Neutrophil (primary cell): Measurements from ENCODE around the gene MIOS.

Experiments used
- H3K27ac ChIP-seq: fragments of 200-600 bp; sonication (generic); 2 replicates; pipeline ENCODE4 v1.5.1; 2016; ENCODE audit warnings: mild to moderate bottlenecking, moderate library complexity
- H3K27me3 ChIP-seq: fragments of 200-600 bp; sonication (generic); 2 replicates; pipeline ENCODE4 v1.6.0; 2016; ENCODE audit warnings: mild to moderate bottlenecking
- H3K36me3 ChIP-seq: fragments of 200-600 bp; sonication (generic); 2 replicates; pipeline ENCODE4 v1.5.1; 2017
- H3K4me1 ChIP-seq, 2 experiments: fragments of 200-600 bp in 1 of 2; sonication (generic) in 1 of 2; 1 replicate in 1 of 2; 2 replicates in 1 of 2; pipeline versions ENCODE4 v1.5.1 to v1.6.1; 2013 to 2016; ENCODE audit warnings: low read depth in 1 of 2, low read length in 1 of 2, mild to moderate bottlenecking in 1 of 2, moderate library complexity in 1 of 2; ENCODE audit not compliant: control insufficient read depth in 1 of 2, insufficient read depth in 1 of 2
- H3K4me3 ChIP-seq, 2 experiments: fragments of 200-600 bp in 1 of 2; sonication (generic) in 1 of 2; 1 replicate in 1 of 2; 2 replicates in 1 of 2; pipeline ENCODE4 v1.5.1; 2013 to 2016; ENCODE audit warnings: low read depth in 1 of 2, low read length in 1 of 2, mild to moderate bottlenecking in 1 of 2, moderate library complexity in 1 of 2
- H3K9me3 ChIP-seq: fragments of 200-600 bp; sonication (generic); 2 replicates; pipeline ENCODE4 v1.5.1; 2016
- TF ChIP-seq, protein P1 (sequence below): fragments of 200-600 bp; sonication (generic); IDR thresholded peaks from 2 replicates; pipeline ENCODE4 v1.5.1; 2016; ENCODE audit warnings: antibody characterized with exemption

The MIOS gene

DNA sequence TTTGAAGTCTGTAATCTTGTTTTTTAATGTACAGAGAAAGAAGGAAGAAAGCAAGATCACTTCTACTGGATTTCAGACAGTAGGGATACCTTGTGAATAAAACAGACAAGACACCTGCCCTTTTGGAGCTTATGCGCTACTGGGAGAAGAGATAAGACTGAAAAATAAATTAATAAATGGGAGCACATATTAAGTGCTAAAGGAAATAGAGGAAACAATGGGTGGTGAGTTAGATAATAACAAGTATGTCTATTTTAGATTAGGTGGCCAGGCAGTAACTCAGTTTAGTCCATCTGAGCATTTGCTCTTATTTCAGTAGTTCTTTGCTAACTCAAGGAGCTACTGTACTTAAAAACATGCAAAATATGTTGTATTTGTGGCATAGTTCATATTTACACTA lies 15.9 kb downstream of the MIOS start:
- Histone ChIP-seq H3K4me1 (peaks cover 8% of the 10 kb centered on the region in 2 experiments), H3K27me3 (no peaks in the 10 kb centered on the region), H3K27ac (no peak overlapping the region), H3K36me3 (peaks cover 26% of the 10 kb centered on the region), H3K4me3 (no peak overlapping the region), H3K9me3 (no peaks in the 10 kb centered on the region)
- TF ChIP-seq, protein P1, sequence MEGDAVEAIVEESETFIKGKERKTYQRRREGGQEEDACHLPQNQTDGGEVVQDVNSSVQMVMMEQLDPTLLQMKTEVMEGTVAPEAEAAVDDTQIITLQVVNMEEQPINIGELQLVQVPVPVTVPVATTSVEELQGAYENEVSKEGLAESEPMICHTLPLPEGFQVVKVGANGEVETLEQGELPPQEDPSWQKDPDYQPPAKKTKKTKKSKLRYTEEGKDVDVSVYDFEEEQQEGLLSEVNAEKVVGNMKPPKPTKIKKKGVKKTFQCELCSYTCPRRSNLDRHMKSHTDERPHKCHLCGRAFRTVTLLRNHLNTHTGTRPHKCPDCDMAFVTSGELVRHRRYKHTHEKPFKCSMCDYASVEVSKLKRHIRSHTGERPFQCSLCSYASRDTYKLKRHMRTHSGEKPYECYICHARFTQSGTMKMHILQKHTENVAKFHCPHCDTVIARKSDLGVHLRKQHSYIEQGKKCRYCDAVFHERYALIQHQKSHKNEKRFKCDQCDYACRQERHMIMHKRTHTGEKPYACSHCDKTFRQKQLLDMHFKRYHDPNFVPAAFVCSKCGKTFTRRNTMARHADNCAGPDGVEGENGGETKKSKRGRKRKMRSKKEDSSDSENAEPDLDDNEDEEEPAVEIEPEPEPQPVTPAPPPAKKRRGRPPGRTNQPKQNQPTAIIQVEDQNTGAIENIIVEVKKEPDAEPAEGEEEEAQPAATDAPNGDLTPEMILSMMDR: no peak

DNA sequence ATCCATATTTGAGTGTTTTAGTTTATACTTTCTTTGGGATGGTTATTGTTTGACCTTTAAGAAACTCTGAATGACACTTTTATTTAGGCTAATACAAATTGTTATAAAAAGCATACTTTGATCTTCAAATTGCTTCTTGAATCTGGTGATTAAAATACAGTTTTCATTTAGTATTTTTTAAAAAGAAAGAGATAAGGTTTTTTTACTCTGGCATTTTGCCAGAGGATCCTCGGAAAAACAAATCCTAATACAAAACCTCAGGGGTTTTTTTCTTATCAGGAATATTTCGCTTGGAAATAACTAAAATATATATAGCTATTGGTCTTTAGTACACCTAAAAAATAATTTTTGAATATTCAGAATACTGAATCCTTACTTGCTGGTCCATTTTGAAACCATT lies 17.0 kb downstream of the MIOS start:
- H3K36me3 ChIP-seq: peaks cover 26% of the 10 kb centered on the region
- no peaks in the 10 kb centered on the region for H3K4me1 ChIP-seq
- TF ChIP-seq, protein P1: no peak
- H3K27ac ChIP-seq: no peak overlapping the region
- no peaks in the 10 kb centered on the region for H3K9me3 ChIP-seq
- no peaks in the 10 kb centered on the region for H3K27me3 ChIP-seq
- H3K4me3 ChIP-seq: no peak overlapping the region

DNA sequence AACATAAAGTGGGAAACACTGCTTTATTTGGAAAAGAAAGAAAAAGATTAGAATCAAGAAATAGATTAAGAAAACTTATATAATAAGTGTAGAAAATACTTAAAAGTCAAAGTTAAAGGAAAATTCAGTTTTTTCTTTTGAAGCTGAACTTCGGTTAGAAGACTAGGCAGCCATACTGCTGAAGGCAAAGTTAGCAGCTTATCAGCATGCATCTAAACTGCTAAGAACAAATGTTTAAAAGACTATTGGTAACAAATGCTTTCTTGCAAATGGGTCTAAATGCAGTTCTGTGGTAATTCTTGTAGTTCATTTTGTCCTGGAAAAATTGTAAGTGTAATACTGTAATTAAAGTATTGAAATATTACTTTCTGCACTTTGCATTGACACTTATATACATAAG lies 18.0 kb downstream of the MIOS start:
- peaks cover 23% of the 10 kb centered on the region for H3K36me3 ChIP-seq
- no peak overlapping the region for H3K27ac ChIP-seq
- no peaks in the 10 kb centered on the region for H3K4me1 ChIP-seq
- H3K27me3 ChIP-seq: no peaks in the 10 kb centered on the region
- TF ChIP-seq, protein P1: no peak
- no peaks in the 10 kb centered on the region for H3K9me3 ChIP-seq
- no peak overlapping the region for H3K4me3 ChIP-seq

DNA sequence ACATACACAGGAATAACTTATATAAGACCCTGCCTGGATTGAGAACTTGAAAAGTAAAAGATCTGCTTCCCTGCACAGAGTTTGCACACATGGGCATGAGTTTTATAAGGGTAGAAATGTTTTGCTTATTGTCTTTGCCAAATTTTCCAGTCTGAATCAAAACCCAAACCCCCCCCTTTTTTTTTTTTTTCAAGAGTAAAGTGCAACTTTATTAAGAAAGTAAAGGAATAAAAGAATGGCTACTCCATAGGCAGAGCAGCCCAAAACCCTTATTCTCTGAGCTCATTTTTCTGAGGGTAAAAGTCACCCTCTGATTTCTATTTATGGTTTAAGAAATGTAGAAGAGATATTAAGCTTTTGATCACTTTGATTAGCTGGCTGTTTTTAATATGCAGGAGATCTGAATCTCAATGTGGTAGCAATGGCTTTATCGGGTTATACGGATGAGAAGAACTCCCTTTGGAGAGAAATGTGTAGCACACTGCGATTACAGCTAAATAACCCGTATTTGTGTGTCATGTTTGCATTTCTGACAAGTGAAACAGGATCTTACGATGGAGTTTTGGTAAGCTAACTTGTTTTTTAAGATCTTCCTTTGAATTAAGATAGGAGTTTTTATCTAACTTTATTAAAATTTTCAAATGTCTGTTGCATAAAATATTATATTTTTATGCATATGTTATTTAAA lies 18.7 kb downstream of the MIOS start:
- no peak overlapping the region for H3K27ac ChIP-seq
- TF ChIP-seq, protein P1: no peak
- no peaks in the 10 kb centered on the region for H3K27me3 ChIP-seq
- peaks cover 29% of the 10 kb centered on the region for H3K36me3 ChIP-seq
- no peaks in the 10 kb centered on the region for H3K4me1 ChIP-seq
- H3K9me3 ChIP-seq: no peaks in the 10 kb centered on the region
- no peak overlapping the region for H3K4me3 ChIP-seq

DNA sequence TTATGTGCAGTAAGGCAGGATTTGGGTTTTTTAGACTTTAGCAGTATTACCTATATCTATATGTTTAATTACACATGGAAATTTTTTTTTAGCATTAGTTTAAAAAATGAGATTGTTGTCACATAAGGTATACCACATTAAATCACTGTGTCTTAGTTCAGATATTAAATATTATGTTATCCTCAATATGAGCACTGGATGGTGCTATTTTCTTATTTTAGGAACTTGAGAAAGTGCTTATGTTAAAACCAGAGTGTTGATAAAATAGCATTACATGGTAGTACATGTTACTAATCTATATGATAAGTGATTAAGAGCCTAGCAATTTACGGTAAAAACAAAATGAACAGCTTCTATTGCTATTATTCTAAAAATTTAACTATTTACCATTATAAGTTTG lies 28.8 kb downstream of the MIOS start:
- Histone ChIP-seq H3K27me3 (no peaks in the 10 kb centered on the region), H3K9me3 (no peaks in the 10 kb centered on the region), H3K4me1 (no peaks in the 10 kb centered on the region), H3K4me3 (no peak overlapping the region), H3K27ac (no peak overlapping the region), H3K36me3 (peaks cover 39% of the 10 kb centered on the region)
- TF ChIP-seq, protein P1: peak; percentile 28

DNA sequence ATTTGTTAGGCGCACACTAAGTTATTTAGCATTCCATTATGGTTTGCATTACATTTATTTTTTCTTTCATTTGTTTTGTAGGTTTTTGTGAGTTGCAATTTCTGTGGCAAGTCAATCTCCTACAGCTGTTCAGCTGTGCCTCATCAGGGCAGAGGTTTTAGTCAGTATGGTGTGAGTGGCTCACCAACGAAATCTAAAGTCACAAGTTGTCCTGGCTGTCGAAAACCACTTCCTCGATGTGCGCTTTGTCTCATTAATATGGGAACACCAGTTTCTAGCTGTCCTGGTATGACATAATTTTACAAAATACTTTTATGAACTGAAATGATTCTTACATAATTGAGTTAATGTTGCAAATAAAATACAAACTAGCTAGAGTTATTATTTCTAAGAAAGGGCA lies 29.5 kb downstream of the MIOS start:
- Histone ChIP-seq H3K27ac (no peak overlapping the region), H3K27me3 (no peaks in the 10 kb centered on the region), H3K9me3 (no peaks in the 10 kb centered on the region), H3K36me3 (peaks cover 39% of the 10 kb centered on the region), H3K4me3 (no peak overlapping the region), H3K4me1 (no peaks in the 10 kb centered on the region)
- TF ChIP-seq, protein P1: no peak
